Endometrial microvascular endothelial cells (primary cell): ENCODE results near the gene RXRB. TPM values are rescaled to one million over a fixed set of nuclear protein-coding genes. Genes with fewer than 3 reads are reported as not detected.

Experiments
- total RNA-seq: library from RNA; depleted of rRNA; stranded (reverse); fragments of >200 nt; gene quantifications from one replicate; pipeline ENCODE4 v1.2.3, GENCODE V29; 2015; ENCODE audit errors: inconsistent ontology term

Gene RXRB
- total RNA-seq, 1 donor from 2014 or later = 19.3 TPM

Other genes with a start within 250 kb of the RXRB start
- 7.3 TPM for gene HLA-DMA, start 247.6 kb downstream of the RXRB start, total RNA-seq
- 105 TPM for gene BRD2, start 232.1 kb downstream of the RXRB start, total RNA-seq
- gene HLA-DOA, start 191.1 kb downstream of the RXRB start, total RNA-seq = not detected
- gene HLA-DPA1, start 127.0 kb downstream of the RXRB start, total RNA-seq = 8.6 TPM
- gene HLA-DPB1, start 124.7 kb downstream of the RXRB start, total RNA-seq = 36.7 TPM
- gene COL11A2, start 8.2 kb downstream of the RXRB start, total RNA-seq = not detected
- gene SLC39A7, start 202 bp upstream of the RXRB start, total RNA-seq = 102 TPM
- 6.0 TPM for gene HSD17B8, start 4.0 kb upstream of the RXRB start, total RNA-seq
- gene RING1, start 7.8 kb upstream of the RXRB start, total RNA-seq = 9.3 TPM
- gene VPS52, start 71.2 kb upstream of the RXRB start, total RNA-seq = 43.4 TPM
- gene RPS18, start 71.4 kb upstream of the RXRB start, total RNA-seq = 3,623 TPM
- 4.0 TPM for gene B3GALT4, start 76.5 kb upstream of the RXRB start, total RNA-seq
- 75.1 TPM for gene WDR46, start 88.6 kb upstream of the RXRB start, total RNA-seq
- 59.0 TPM for gene PFDN6, start 88.9 kb upstream of the RXRB start, total RNA-seq
- gene RGL2, start 98.3 kb upstream of the RXRB start, total RNA-seq = 40.3 TPM
- 112 TPM for gene TAPBP, start 113.4 kb upstream of the RXRB start, total RNA-seq
- 29.3 TPM for gene ZBTB22, start 117.1 kb upstream of the RXRB start, total RNA-seq
- 44.5 TPM for gene DAXX, start 122.3 kb upstream of the RXRB start, total RNA-seq
- 55.4 TPM for gene KIFC1, start 191.2 kb upstream of the RXRB start, total RNA-seq
- gene PHF1, start 210.3 kb upstream of the RXRB start, total RNA-seq = 20.3 TPM
- gene CUTA, start 217.4 kb upstream of the RXRB start, total RNA-seq = 117 TPM
- gene SYNGAP1, start 219.4 kb upstream of the RXRB start, total RNA-seq = 1.7 TPM